NT2/D1 (cell line): ENCODE measurements around the gene IGSF9.

Experiments
- DNase-seq: peaks from one replicate; pipeline ENCODE4 v3.0.0-alpha.2; 2011; ENCODE audit warnings: low read depth, low spot score
- H3K27me3 ChIP-seq: 2 replicates; pipeline ENCODE4 v1.6.0; 2011; ENCODE audit warnings: mild to moderate bottlenecking; ENCODE audit not compliant: insufficient read length, insufficient read depth
- H3K36me3 ChIP-seq: 2 replicates; pipeline ENCODE4 v1.6.1; 2011; ENCODE audit warnings: mild to moderate bottlenecking, low read length, mixed read lengths; ENCODE audit not compliant: insufficient read depth, insufficient read length
- H3K4me1 ChIP-seq: 2 replicates; pipeline ENCODE4 v1.5.1; 2011; ENCODE audit not compliant: insufficient read depth, insufficient read length
- H3K4me3 ChIP-seq: 2 replicates; pipeline ENCODE4 v1.5.1; 2011; ENCODE audit warnings: low read depth; ENCODE audit not compliant: insufficient read length
- H3K9ac ChIP-seq: 2 replicates; pipeline ENCODE4 v1.6.0; 2011; ENCODE audit warnings: low read depth; ENCODE audit not compliant: insufficient read length
- H3K9me3 ChIP-seq: 2 replicates; pipeline ENCODE4 v1.5.1; 2011; ENCODE audit warnings: mild to moderate bottlenecking, low read length; ENCODE audit not compliant: insufficient read depth
- SUZ12 ChIP-seq: IDR thresholded peaks from 2 replicates; pipeline ENCODE4 v1.6.1; 2011; ENCODE audit not compliant: insufficient read length, insufficient read depth; ENCODE audit errors: extremely low read depth
- YY1 ChIP-seq: IDR thresholded peaks from 2 replicates; pipeline ENCODE4 v1.6.1; 2011; ENCODE audit not compliant: insufficient read length, insufficient read depth
- ZNF274 ChIP-seq: IDR thresholded peaks from 2 replicates; pipeline ENCODE4 v1.6.1; 2011; ENCODE audit warnings: mild to moderate bottlenecking, low read depth, low read length

IGSF9 gene

GRCh38 chr1:159960721-159961381, 15.4 kb upstream of the IGSF9 start:
- Histone ChIP-seq H3K36me3 (no peaks in the 10 kb centered on the region), H3K4me1 (peaks cover 4% of the 10 kb centered on the region), H3K27me3 (no peaks in the 10 kb centered on the region), H3K9ac (no peak overlapping the region), H3K9me3 (no peaks in the 10 kb centered on the region), H3K4me3 (no peak overlapping the region)
- TF ChIP-seq ZNF274 (no peak), SUZ12 (no peak), YY1 (no peak)
- DNase-seq = no peak

DNA sequence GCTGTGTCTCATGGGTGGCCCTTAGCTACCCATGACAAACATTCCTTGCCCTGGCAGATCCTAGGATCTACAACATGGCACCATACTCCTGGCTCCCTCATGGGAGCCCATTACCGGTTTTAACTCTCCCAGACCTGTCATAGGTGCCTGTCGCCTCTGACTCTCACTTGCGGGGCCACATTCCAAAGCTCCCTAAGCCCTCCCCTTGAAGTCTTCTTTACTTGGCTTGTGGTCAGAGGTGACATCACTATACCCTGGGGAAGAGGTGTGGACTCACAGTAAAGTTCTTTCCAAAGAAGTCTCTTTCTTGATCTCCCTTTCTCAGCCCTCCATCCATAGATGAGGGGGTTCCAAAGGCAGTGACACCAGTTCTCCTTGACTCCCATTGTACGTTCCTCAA, 14.0 kb upstream of the IGSF9 start:
- DNase-seq = no peak
- peaks cover 4% of the 10 kb centered on the region for H3K4me1 ChIP-seq
- H3K36me3 ChIP-seq = no peaks in the 10 kb centered on the region
- no peaks in the 10 kb centered on the region for H3K27me3 ChIP-seq
- H3K9ac ChIP-seq = no peak overlapping the region
- TF ChIP-seq SUZ12 (no peak), YY1 (no peak), ZNF274 (no peak)
- no peaks in the 10 kb centered on the region for H3K9me3 ChIP-seq
- no peak overlapping the region for H3K4me3 ChIP-seq

DNA sequence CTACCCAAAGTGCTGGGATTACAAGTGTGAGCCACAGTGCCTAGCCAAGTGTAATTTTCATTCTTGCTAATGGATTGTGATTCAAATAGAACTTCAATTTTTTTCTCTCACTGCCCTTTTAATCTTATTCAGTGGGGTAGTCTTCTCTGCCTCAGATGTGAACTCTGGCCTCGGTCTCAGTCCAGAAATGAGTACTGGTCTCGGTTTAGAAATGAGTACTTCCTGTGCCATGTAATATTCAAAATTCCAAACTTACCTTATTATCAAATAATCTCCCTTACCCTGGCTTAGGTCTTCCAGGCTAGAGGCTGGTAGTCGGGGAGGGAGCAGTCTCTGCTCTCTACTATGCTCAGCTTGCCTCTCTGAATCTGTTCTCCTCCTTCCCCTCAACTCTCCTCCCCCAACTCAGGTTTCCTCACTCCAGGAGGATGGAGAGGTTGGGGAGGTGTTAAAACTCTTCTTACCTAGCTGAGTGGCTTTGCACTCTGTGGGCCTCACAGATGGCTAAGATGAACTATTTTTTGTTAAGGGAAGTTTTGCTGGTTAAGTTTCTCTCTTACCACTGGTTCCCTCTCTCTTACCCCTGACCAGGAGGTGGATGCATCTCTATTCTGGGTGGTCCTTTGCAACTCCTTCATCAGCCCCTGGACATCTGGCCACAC, 13.4 kb upstream of the IGSF9 start:
- Histone ChIP-seq H3K9me3 (no peaks in the 10 kb centered on the region), H3K36me3 (no peaks in the 10 kb centered on the region), H3K9ac (no peak overlapping the region), H3K27me3 (no peaks in the 10 kb centered on the region), H3K4me1 (peaks cover 6% of the 10 kb centered on the region), H3K4me3 (no peak overlapping the region)
- no peak for TF ChIP-seq SUZ12
- TF ChIP-seq YY1 = no peak
- TF ChIP-seq ZNF274 = no peak
- no peak for DNase-seq

DNA sequence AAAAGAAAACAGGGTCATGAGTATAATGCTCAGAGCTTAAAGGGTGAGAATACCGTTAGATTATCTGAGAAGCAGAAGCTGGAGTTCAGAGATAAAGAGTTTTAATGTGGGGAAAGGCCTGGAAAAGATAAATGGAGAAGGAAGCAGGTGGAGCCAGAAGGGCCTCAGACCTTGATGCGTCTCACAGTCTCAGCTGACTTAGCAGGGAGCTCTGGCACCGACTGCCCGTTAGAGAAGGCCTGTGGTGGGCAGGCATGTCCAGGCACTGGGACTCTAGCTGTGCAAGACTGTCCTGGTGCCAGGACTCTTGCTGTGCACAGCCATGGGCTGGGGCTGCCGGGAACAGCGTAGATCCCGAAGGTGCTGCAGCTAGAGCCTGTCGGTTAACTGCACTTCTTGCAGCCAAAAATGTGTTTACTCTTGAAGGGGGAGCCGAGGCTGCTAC, 12.4 kb upstream of the IGSF9 start:
- Histone ChIP-seq H3K9me3 (no peaks in the 10 kb centered on the region), H3K36me3 (no peaks in the 10 kb centered on the region), H3K4me1 (peaks cover 6% of the 10 kb centered on the region), H3K9ac (no peak overlapping the region), H3K27me3 (peaks cover 2% of the 10 kb centered on the region), H3K4me3 (no peak overlapping the region)
- no peak for TF ChIP-seq SUZ12
- no peak for TF ChIP-seq ZNF274
- no peak for TF ChIP-seq YY1
- no peak for DNase-seq

DNA sequence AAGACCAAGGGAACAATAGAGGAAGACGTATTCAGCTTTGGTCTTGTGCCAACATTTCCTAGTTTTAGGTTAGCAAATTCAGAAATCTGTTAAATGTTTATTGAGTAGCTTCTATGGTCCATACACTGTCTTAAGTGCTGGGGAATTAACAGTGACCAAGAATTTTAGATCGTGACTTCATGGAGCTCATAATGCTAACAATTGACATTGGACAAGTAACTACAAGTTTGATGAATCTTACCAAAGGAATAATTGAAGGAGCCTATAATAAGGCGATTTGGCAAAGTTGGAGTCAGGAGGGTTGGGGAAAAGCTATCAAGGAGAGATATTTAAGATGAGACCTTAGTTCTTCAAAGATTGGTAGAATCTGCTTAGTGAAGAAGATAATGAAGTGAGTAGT, 10.0 kb upstream of the IGSF9 start:
- Histone ChIP-seq H3K27me3 (peaks cover 8% of the 10 kb centered on the region), H3K4me1 (peaks cover 6% of the 10 kb centered on the region), H3K36me3 (no peaks in the 10 kb centered on the region), H3K4me3 (no peak overlapping the region), H3K9me3 (no peaks in the 10 kb centered on the region), H3K9ac (no peak overlapping the region)
- no peak for TF ChIP-seq SUZ12
- TF ChIP-seq ZNF274 = no peak
- TF ChIP-seq YY1 = no peak
- no peak for DNase-seq

- H3K27me3 ChIP-seq = peaks cover 8% of the 10 kb centered on the region
- no peak for DNase-seq
- H3K4me3 ChIP-seq = no peak within 1 kb of the TSS
- H3K4me1 ChIP-seq = peaks cover 6% of the 10 kb centered on the region
- no peak for TF ChIP-seq YY1
- no peak for TF ChIP-seq ZNF274
- TF ChIP-seq SUZ12 = no peak
- H3K36me3 ChIP-seq = no peaks in the 10 kb centered on the region
- no peaks in the 10 kb centered on the region for H3K9me3 ChIP-seq
- H3K9ac ChIP-seq = no peak within 1 kb of the TSS
These were observed 8.4 kb upstream of the IGSF9 start, which contains the start of gene SLAMF9 for GRCh38 chr1:159953536-159954515. Gene SLAMF9, minus strand, starts transcription at chr1:159954237. Its CDS starts 100 bp downstream, at chr1:159954137.

DNA sequence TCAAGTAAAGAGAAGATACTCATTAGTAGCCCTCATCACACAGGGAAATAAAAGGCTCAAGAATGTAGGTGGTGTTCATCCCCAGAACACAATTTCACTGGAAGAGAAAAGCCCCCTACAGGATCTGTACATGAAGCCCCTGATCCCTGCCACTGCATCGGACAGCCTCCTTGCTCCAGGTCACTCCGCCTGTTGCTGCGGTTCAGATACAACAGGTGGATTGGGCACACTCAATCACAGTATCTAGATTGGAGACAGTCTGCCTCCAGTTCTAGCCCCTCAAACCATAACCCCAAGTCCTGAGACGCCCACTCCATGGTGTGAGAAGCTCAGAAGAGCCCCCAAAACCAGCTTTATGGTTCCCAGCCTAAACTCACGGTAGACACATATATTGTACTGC, 7.5 kb upstream of the IGSF9 start:
- H3K9ac ChIP-seq = no peak overlapping the region
- no peaks in the 10 kb centered on the region for H3K9me3 ChIP-seq
- H3K4me1 ChIP-seq = peaks cover 4% of the 10 kb centered on the region
- H3K4me3 ChIP-seq = no peak overlapping the region
- no peak for DNase-seq
- TF ChIP-seq ZNF274 (no peak), SUZ12 (no peak), YY1 (no peak)
- H3K36me3 ChIP-seq = no peaks in the 10 kb centered on the region
- peaks cover 8% of the 10 kb centered on the region for H3K27me3 ChIP-seq
